Loucy (cell line): Measurements from ENCODE around the gene ZBTB20.

Experiments
- H2AFZ ChIP-seq: fragments of 200-600 bp; sonication (generic); 2 replicates; pipeline ENCODE4 v1.6.0; 2016; ENCODE audit warnings: antibody characterized with exemption, mild to moderate bottlenecking, low read length, moderate library complexity
- H3F3A ChIP-seq: fragments of 200-600 bp; 2 replicates; pipeline ENCODE4 v1.6.0; 2016; ENCODE audit warnings: antibody characterized with exemption, low read depth, mild to moderate bottlenecking
- H3K27me3 ChIP-seq: fragments of 200-600 bp; sonication (generic); 2 replicates; pipeline ENCODE4 v1.6.1; 2014; ENCODE audit warnings: low read length, mild to moderate bottlenecking; ENCODE audit not compliant: insufficient read depth, poor library complexity, severe bottlenecking
- H3K36me3 ChIP-seq: fragments of 200-600 bp; sonication (generic); 2 replicates; pipeline ENCODE4 v1.6.1; 2016; ENCODE audit warnings: low read length; ENCODE audit not compliant: insufficient read depth
- H3K4me1 ChIP-seq: fragments of 200-600 bp; sonication (generic); 2 replicates; pipeline ENCODE4 v1.5.1; 2014; ENCODE audit warnings: low read length, mild to moderate bottlenecking; ENCODE audit not compliant: insufficient read depth, poor library complexity, severe bottlenecking
- H3K4me2 ChIP-seq: fragments of 200-600 bp; sonication (generic); 2 replicates; pipeline ENCODE4 v1.6.0; 2014; ENCODE audit warnings: antibody characterized with exemption, low read length, low read depth, mild to moderate bottlenecking; ENCODE audit not compliant: poor library complexity, severe bottlenecking
- H3K4me3 ChIP-seq: fragments of 200-600 bp; sonication (generic); 2 replicates; pipeline ENCODE4 v1.5.1; 2014; ENCODE audit warnings: low read length, mild to moderate bottlenecking, mixed read lengths; ENCODE audit not compliant: poor library complexity, severe bottlenecking
- H3K79me2 ChIP-seq: fragments of 200-600 bp; sonication (generic); 2 replicates; pipeline ENCODE4 v1.6.1; 2014; ENCODE audit warnings: low read length; ENCODE audit not compliant: insufficient read depth
- H3K9ac ChIP-seq: fragments of 200-600 bp; sonication (generic); 2 replicates; pipeline ENCODE4 v1.6.0; 2014; ENCODE audit warnings: mild to moderate bottlenecking, low read depth, low read length, moderate library complexity; ENCODE audit not compliant: poor library complexity, severe bottlenecking
- H3K9me2 ChIP-seq: fragments of 200-600 bp; sonication (generic); replicated peaks from 2 replicates; pipeline ENCODE4 v1.6.1; 2016; ENCODE audit warnings: low read depth, low read length, mixed read lengths
- H3K9me3 ChIP-seq: fragments of 200-600 bp; sonication (generic); 2 replicates; pipeline ENCODE4 v1.6.1; 2014; ENCODE audit warnings: mild to moderate bottlenecking, antibody characterized with exemption, low read length, low read depth; ENCODE audit not compliant: insufficient read depth
- H4K20me1 ChIP-seq: fragments of 200-600 bp; sonication (generic); 2 replicates; pipeline ENCODE4 v1.6.0; 2014; ENCODE audit warnings: antibody characterized with exemption, low read length, mild to moderate bottlenecking; ENCODE audit not compliant: insufficient read depth, poor library complexity, severe bottlenecking
- EZH2phosphoT487 ChIP-seq: fragments of 200-600 bp; IDR thresholded peaks from 2 replicates; pipeline ENCODE4 v1.6.1; 2018; ENCODE audit warnings: antibody characterized with exemption, mild to moderate bottlenecking, moderate library complexity, borderline replicate concordance
- TF ChIP-seq, protein P1 (sequence below): fragments of 200-600 bp; sonication (generic); conservative IDR thresholded peaks from 2 replicates; pipeline ENCODE4 v1.5.1; 2014; ENCODE audit warnings: mild to moderate bottlenecking, antibody characterized with exemption, low read length

ZBTB20 gene

GRCh38 chr3:114899186-114899931 lies 247.7 kb downstream of the ZBTB20 start:
- Histone ChIP-seq H3F3A (peaks cover 10% of the 10 kb centered on the region), H3K36me3 (no peaks in the 10 kb centered on the region), H3K4me2 (peak overlapping the region; percentile 26), H3K4me1 (peaks cover 51% of the 10 kb centered on the region), H3K4me3 (no peak overlapping the region), H3K27me3 (no peaks in the 10 kb centered on the region), H3K9ac (peak overlapping the region; percentile 56), H3K9me2 (no peaks in the 10 kb centered on the region), H3K9me3 (no peaks in the 10 kb centered on the region), H4K20me1 (no peaks in the 10 kb centered on the region), H2AFZ (peak overlapping the region; percentile 20; the same call in 1 of the 2 replicates), H3K79me2 (no peaks in the 10 kb centered on the region)
- TF ChIP-seq, protein P1, sequence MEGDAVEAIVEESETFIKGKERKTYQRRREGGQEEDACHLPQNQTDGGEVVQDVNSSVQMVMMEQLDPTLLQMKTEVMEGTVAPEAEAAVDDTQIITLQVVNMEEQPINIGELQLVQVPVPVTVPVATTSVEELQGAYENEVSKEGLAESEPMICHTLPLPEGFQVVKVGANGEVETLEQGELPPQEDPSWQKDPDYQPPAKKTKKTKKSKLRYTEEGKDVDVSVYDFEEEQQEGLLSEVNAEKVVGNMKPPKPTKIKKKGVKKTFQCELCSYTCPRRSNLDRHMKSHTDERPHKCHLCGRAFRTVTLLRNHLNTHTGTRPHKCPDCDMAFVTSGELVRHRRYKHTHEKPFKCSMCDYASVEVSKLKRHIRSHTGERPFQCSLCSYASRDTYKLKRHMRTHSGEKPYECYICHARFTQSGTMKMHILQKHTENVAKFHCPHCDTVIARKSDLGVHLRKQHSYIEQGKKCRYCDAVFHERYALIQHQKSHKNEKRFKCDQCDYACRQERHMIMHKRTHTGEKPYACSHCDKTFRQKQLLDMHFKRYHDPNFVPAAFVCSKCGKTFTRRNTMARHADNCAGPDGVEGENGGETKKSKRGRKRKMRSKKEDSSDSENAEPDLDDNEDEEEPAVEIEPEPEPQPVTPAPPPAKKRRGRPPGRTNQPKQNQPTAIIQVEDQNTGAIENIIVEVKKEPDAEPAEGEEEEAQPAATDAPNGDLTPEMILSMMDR = no peak
- no peak for TF ChIP-seq EZH2phosphoT487

GRCh38 chr3:114896978-114897377 lies 250.1 kb downstream of the ZBTB20 start:
- TF ChIP-seq EZH2phosphoT487 = no peak
- TF ChIP-seq, protein P1 = no peak
- Histone ChIP-seq H3F3A (no peaks in the 10 kb centered on the region), H3K4me2 (no peak overlapping the region)

DNA sequence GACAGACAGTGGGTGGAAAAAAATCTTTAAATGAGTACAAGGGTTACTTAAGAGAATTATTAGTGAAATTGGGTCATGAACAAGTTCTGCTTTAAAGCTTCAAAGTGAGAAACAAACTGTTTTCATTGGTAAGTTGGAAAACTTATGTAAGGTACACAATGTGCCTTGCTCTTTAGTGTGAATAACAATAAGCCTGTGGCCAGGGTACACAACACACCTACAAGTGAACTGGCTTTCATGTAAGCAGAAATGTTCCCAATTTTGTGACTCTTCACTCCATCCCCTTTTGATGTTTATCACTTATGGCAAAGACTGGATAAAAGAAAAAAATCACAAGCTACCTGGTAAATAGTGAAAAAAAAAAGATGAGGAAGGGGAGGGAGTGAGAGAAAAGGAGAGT lies 253.7 kb downstream of the ZBTB20 start:
- Histone ChIP-seq H3F3A (no peaks in the 10 kb centered on the region), H3K9ac (no peak overlapping the region), H3K4me3 (no peak overlapping the region), H3K4me1 (peaks cover 18% of the 10 kb centered on the region), H3K79me2 (no peaks in the 10 kb centered on the region), H3K9me3 (no peaks in the 10 kb centered on the region), H3K36me3 (no peaks in the 10 kb centered on the region), H3K27me3 (no peaks in the 10 kb centered on the region), H3K9me2 (no peaks in the 10 kb centered on the region), H2AFZ (no peak overlapping the region), H4K20me1 (no peaks in the 10 kb centered on the region), H3K4me2 (no peak overlapping the region)
- TF ChIP-seq EZH2phosphoT487 = no peak
- TF ChIP-seq, protein P1 = no peak

More at GRCh38 chr3:114896978-114897377, 250.1 kb downstream of the ZBTB20 start:
- Histone ChIP-seq H2AFZ (no peak overlapping the region), H3K9ac (no peak overlapping the region), H3K9me3 (no peaks in the 10 kb centered on the region), H3K36me3 (no peaks in the 10 kb centered on the region), H3K4me3 (no peak overlapping the region), H3K9me2 (no peaks in the 10 kb centered on the region), H4K20me1 (no peaks in the 10 kb centered on the region), H3K27me3 (no peaks in the 10 kb centered on the region), H3K79me2 (no peaks in the 10 kb centered on the region), H3K4me1 (peaks cover 38% of the 10 kb centered on the region)
